GM12892 (cell line): ENCODE results near the gene KLHL8.
"Not testable (repeated sequence)": the region's sequence is repeated elsewhere in the genome, so short reads cannot be mapped to it uniquely, and the experiment has no call there.

Source experiments
- DNase-seq: peaks from one replicate; pipeline ENCODE4 v3.0.0; 2011; ENCODE audit not compliant: insufficient read length
- FAIRE-seq: peaks from 2 replicates; lab custom pipeline; 2011; peaks lifted over from hg19 to GRCh38; lab: Jason Lieb, UNC
- POLR2A ChIP-seq: IDR thresholded peaks from 2 replicates; pipeline ENCODE4 v1.6.1; 2011; ENCODE audit warnings: low read depth, low read length, control low read depth
- POLR2AphosphoS5 ChIP-seq: IDR thresholded peaks from 2 replicates; pipeline ENCODE4 v1.6.1; 2011; ENCODE audit warnings: low read depth, low read length, control low read depth
- TAF1 ChIP-seq: IDR thresholded peaks from 2 replicates; pipeline ENCODE4 v1.6.1; 2011; ENCODE audit warnings: low read depth, mild to moderate bottlenecking, control low read depth, low read length, borderline replicate concordance

The KLHL8 gene

GRCh38 chr4:87165892-87166291, 54.5 kb downstream of the KLHL8 start:
- FAIRE-seq (no peak), DNase-seq (no peak)
- TF ChIP-seq POLR2AphosphoS5 (no peak), TAF1 (no peak), POLR2A (no peak)

- DNase-seq (no peak), FAIRE-seq (no peak)
- TF ChIP-seq TAF1 (no peak), POLR2AphosphoS5 (no peak), POLR2A (no peak)
Observed at GRCh38 chr4:87153078-87153870, 67.1 kb downstream of the KLHL8 start.

- no peak for FAIRE-seq
- no peak for DNase-seq
- TF ChIP-seq POLR2A = no peak
- TF ChIP-seq TAF1 = no peak
- TF ChIP-seq POLR2AphosphoS5 = no peak
Observed at GRCh38 chr4:87152310-87153041, 67.9 kb downstream of the KLHL8 start.

GRCh38 chr4:87151730-87152129, 68.7 kb downstream of the KLHL8 start:
- DNase-seq (no peak), FAIRE-seq (no peak)
- TF ChIP-seq TAF1 (no peak), POLR2AphosphoS5 (no peak), POLR2A (no peak)

- no peak for TF ChIP-seq POLR2A
- TF ChIP-seq POLR2AphosphoS5 = no peak
- TF ChIP-seq TAF1 = no peak
- DNase-seq (peak; percentile 17), FAIRE-seq (peak; percentile 97)
Observed at GRCh38 chr4:87150498-87151261, 69.7 kb downstream of the KLHL8 start.

- TF ChIP-seq TAF1 = no peak
- 0 out of 2 replicates have a peak, but pooled peaks have one; percentile 12 for TF ChIP-seq POLR2A
- no peak for TF ChIP-seq POLR2AphosphoS5
- FAIRE-seq = no peak
- DNase-seq = no peak
Observed at GRCh38 chr4:87147116-87147515, 73.3 kb downstream of the KLHL8 start.

GRCh38 chr4:87145934-87146333, 74.5 kb downstream of the KLHL8 start:
- not testable (repeated sequence) for FAIRE-seq, DNase-seq

- TF ChIP-seq POLR2A = no peak
- no peak for FAIRE-seq
- no peak for DNase-seq
Observed at GRCh38 chr4:87144356-87144755, 76.1 kb downstream of the KLHL8 start.

GRCh38 chr4:87141428-87141827, 79.0 kb downstream of the KLHL8 start:
- TF ChIP-seq TAF1 = no peak
- TF ChIP-seq POLR2A = no peak
- no peak for TF ChIP-seq POLR2AphosphoS5
- no peak for FAIRE-seq
- DNase-seq = no peak

- TF ChIP-seq POLR2A (no peak), TAF1 (no peak), POLR2AphosphoS5 (no peak)
- DNase-seq = no peak
- no peak for FAIRE-seq
Observed at GRCh38 chr4:87134122-87134521, 86.3 kb downstream of the KLHL8 start.

- FAIRE-seq (no peak), DNase-seq (no peak)
- TF ChIP-seq TAF1 = no peak
- TF ChIP-seq POLR2AphosphoS5 = no peak
- no peak for TF ChIP-seq POLR2A
Observed at GRCh38 chr4:87133183-87133582, 87.2 kb downstream of the KLHL8 start.

GRCh38 chr4:87132035-87132434, 88.4 kb downstream of the KLHL8 start:
- no peak for TF ChIP-seq POLR2A
- TF ChIP-seq TAF1 = no peak
- no peak for TF ChIP-seq POLR2AphosphoS5
- FAIRE-seq (no peak), DNase-seq (no peak)
